DOHH2 (cell line): ENCODE results near the gene WNT5B.

ENCODE experiments used
- H3F3A ChIP-seq: fragments of 200-600 bp; sonication (generic), shearing (Covaris generic); 2 replicates; pipeline ENCODE4 v1.6.0; 2016; ENCODE audit warnings: antibody characterized with exemption, mild to moderate bottlenecking; ENCODE audit not compliant: control insufficient read depth, insufficient read depth
- H3K27ac ChIP-seq: fragments of 200-600 bp; sonication (generic); 2 replicates; pipeline ENCODE4 v1.5.1; 2014; ENCODE audit warnings: low read depth, mild to moderate bottlenecking, low read length, moderate library complexity
- H3K27me3 ChIP-seq: fragments of 200-600 bp; sonication (generic); 2 replicates; pipeline ENCODE4 v1.6.1; 2014; ENCODE audit warnings: mild to moderate bottlenecking, low read length, mixed read lengths; ENCODE audit not compliant: control insufficient read depth
- H3K36me3 ChIP-seq: fragments of 200-600 bp; sonication (generic); 2 replicates; pipeline ENCODE4 v1.6.1; 2014; ENCODE audit warnings: mild to moderate bottlenecking, low read length, moderate library complexity, mixed read lengths; ENCODE audit not compliant: control insufficient read depth
- H3K4me1 ChIP-seq: fragments of 200-600 bp; sonication (generic); 2 replicates; pipeline ENCODE4 v1.6.1; 2014; ENCODE audit warnings: mild to moderate bottlenecking, low read length, mixed read lengths; ENCODE audit not compliant: control insufficient read depth
- H3K4me2 ChIP-seq: fragments of 200-600 bp; sonication (generic); 2 replicates; pipeline ENCODE4 v1.6.0; 2014; ENCODE audit warnings: mild to moderate bottlenecking, low read length, moderate library complexity
- H3K4me3 ChIP-seq: fragments of 200-600 bp; sonication (generic); 2 replicates; pipeline ENCODE4 v1.5.1; 2014; ENCODE audit warnings: mild to moderate bottlenecking, low read length, mixed read lengths
- H3K79me2 ChIP-seq: fragments of 200-600 bp; sonication (generic); 2 replicates; pipeline ENCODE4 v1.6.1; 2014; ENCODE audit warnings: mild to moderate bottlenecking, low read length, mixed read lengths; ENCODE audit not compliant: control insufficient read depth
- H3K9me2 ChIP-seq: fragments of 200-600 bp; sonication (generic); replicated peaks from 2 replicates; pipeline ENCODE4 v1.6.1; 2014; ENCODE audit warnings: mild to moderate bottlenecking, low read length, mixed read lengths; ENCODE audit not compliant: control insufficient read depth
- H3K9me3 ChIP-seq: fragments of 200-600 bp; sonication (generic); 2 replicates; pipeline ENCODE4 v1.6.1; 2014; ENCODE audit warnings: antibody characterized with exemption, low read length, mixed read lengths; ENCODE audit not compliant: control insufficient read depth, insufficient read depth
- H4K20me1 ChIP-seq: fragments of 200-600 bp; sonication (generic); 2 replicates; pipeline ENCODE4 v1.6.0; 2014; ENCODE audit warnings: low read depth, mild to moderate bottlenecking, antibody characterized with exemption, low read length, moderate library complexity; ENCODE audit not compliant: control insufficient read depth, insufficient read depth
- CTCF ChIP-seq: fragments of 200-600 bp; sonication (generic); IDR thresholded peaks from one replicate; pipeline ENCODE4 v1.5.1; 2014; ENCODE audit warnings: antibody characterized with exemption, mild to moderate bottlenecking, low read depth, low read length; ENCODE audit not compliant: poor library complexity, severe bottlenecking
- EZH2phosphoT487 ChIP-seq: fragments of 200-600 bp; sonication (generic); IDR thresholded peaks from 2 replicates; pipeline ENCODE4 v1.6.1; 2017; ENCODE audit warnings: borderline replicate concordance, mild to moderate bottlenecking, antibody characterized with exemption, low read length, moderate library complexity, mixed read lengths

The WNT5B gene

GRCh38 chr12:1676043-1676442, 47.0 kb downstream of the WNT5B start:
- Histone ChIP-seq H3K4me2 (no peak overlapping the region), H3F3A (no peaks in the 10 kb centered on the region), H3K4me1 (peaks cover 7% of the 10 kb centered on the region), H3K36me3 (no peaks in the 10 kb centered on the region), H3K4me3 (no peak overlapping the region), H3K9me3 (no peaks in the 10 kb centered on the region), H3K79me2 (no peaks in the 10 kb centered on the region), H3K9me2 (no peaks in the 10 kb centered on the region), H3K27ac (no peak overlapping the region), H3K27me3 (no peaks in the 10 kb centered on the region), H4K20me1 (no peaks in the 10 kb centered on the region)
- TF ChIP-seq CTCF (no peak), EZH2phosphoT487 (no peak)

- Histone ChIP-seq H3K36me3 (no peaks in the 10 kb centered on the region), H3K27me3 (peaks cover 2% of the 10 kb centered on the region), H4K20me1 (no peaks in the 10 kb centered on the region), H3K4me3 (no peak overlapping the region), H3K9me3 (no peaks in the 10 kb centered on the region), H3K4me1 (no peaks in the 10 kb centered on the region), H3F3A (no peaks in the 10 kb centered on the region), H3K9me2 (no peaks in the 10 kb centered on the region), H3K79me2 (no peaks in the 10 kb centered on the region), H3K4me2 (no peak overlapping the region), H3K27ac (no peak overlapping the region)
- no peak for TF ChIP-seq CTCF
- no peak for TF ChIP-seq EZH2phosphoT487
Measured at GRCh38 chr12:1680804-1681492, 51.9 kb downstream of the WNT5B start.

GRCh38 chr12:1681493-1681807, 52.4 kb downstream of the WNT5B start:
- Histone ChIP-seq H3K27me3 (peaks cover 2% of the 10 kb centered on the region), H3K9me3 (no peaks in the 10 kb centered on the region), H3K4me3 (no peak overlapping the region), H3K79me2 (no peaks in the 10 kb centered on the region), H3K4me1 (no peaks in the 10 kb centered on the region), H3K4me2 (no peak overlapping the region), H3K27ac (no peak overlapping the region), H3F3A (no peaks in the 10 kb centered on the region), H3K9me2 (no peaks in the 10 kb centered on the region), H4K20me1 (no peaks in the 10 kb centered on the region), H3K36me3 (no peaks in the 10 kb centered on the region)
- TF ChIP-seq EZH2phosphoT487 (no peak), CTCF (no peak)
